AG09309 (cell line): ENCODE data around the gene SNX32.
"Not testable (repeated sequence)": the region's sequence is repeated elsewhere in the genome, so short reads cannot be mapped to it uniquely, and the experiment has no call there.

Experiments
- DNase-seq: peaks from one replicate; pipeline ENCODE4 v3.0.0-alpha.2; 2010; ENCODE audit warnings: low read depth
- H3K4me3 ChIP-seq: 2 replicates; pipeline ENCODE4 v1.5.1; 2011; ENCODE audit warnings: mild to moderate bottlenecking, low read depth, low read length, moderate library complexity; ENCODE audit not compliant: control insufficient read depth
- TF ChIP-seq, protein P1 (sequence below): IDR thresholded peaks from 2 replicates; pipeline ENCODE4 v1.5.1; 2011; ENCODE audit warnings: mild to moderate bottlenecking, low read depth, low read length, inconsistent platforms; ENCODE audit not compliant: insufficient read depth, control insufficient read depth; ENCODE audit errors: missing control alignments

SNX32 gene

DNA sequence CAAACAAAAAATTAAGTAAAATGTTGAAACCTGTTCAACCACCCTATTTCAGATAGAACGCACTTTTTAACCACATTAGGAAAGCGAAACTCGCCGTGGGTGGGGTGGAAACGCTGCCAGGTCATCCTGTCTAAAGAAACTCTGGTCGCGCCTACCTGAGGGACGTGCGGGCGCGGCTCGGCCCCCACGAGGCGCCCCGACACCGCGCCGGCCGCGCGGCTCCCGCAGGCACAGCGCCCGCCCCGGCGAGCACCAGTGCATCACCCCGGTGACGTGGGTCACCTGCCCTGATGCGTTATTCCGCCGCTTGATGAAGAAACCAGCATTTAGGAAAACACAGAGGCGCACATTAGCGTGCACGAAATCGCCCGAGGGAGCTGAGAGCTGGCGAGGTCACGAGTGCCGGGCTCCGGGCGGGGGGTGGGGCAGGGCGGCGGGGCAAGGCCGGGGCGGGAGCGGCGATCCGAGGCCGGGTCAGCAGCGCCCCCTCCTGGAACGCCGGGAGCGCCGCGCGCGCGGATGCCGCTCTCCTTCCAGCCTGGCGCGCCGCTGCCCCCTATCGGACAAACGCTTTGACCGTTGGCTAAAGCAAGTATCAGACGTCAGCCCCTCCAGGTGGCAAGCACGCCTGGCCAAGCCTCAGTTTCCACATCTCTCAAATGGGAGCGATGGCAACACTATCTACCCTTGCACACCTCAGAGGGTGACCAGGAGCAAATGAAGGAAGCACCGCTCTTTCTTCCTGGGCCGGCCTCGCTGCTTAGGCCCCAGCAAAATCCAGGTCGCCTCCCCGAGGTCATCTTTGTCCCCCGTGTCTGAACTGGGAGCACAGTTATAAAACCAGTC lies 15.7 kb upstream of the SNX32 start:
- TF ChIP-seq, protein P1, sequence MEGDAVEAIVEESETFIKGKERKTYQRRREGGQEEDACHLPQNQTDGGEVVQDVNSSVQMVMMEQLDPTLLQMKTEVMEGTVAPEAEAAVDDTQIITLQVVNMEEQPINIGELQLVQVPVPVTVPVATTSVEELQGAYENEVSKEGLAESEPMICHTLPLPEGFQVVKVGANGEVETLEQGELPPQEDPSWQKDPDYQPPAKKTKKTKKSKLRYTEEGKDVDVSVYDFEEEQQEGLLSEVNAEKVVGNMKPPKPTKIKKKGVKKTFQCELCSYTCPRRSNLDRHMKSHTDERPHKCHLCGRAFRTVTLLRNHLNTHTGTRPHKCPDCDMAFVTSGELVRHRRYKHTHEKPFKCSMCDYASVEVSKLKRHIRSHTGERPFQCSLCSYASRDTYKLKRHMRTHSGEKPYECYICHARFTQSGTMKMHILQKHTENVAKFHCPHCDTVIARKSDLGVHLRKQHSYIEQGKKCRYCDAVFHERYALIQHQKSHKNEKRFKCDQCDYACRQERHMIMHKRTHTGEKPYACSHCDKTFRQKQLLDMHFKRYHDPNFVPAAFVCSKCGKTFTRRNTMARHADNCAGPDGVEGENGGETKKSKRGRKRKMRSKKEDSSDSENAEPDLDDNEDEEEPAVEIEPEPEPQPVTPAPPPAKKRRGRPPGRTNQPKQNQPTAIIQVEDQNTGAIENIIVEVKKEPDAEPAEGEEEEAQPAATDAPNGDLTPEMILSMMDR: peak; percentile 95
- peak; percentile 27 for DNase-seq
- peak overlapping the region; percentile 55 for H3K4me3 ChIP-seq

DNA sequence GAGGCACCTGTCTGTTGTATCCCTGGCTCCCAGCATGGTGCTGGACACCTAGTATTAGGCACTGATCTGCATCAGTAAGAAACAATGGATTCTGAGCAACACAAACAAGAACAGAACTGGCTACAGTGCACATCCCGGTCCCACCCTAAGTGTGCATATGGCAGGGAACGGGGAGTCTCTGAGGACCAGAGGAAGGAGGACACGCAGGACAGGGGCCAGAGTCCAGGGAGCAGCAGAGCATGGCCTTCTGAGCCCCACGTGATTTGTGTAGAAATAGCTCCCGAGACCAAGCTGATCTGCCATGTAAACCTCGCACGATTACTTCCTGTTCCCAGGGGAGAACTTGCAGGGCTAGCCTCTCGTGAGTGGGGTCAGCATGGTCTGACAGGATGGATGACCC lies 12.7 kb upstream of the SNX32 start:
- TF ChIP-seq, protein P1: no peak
- no peak overlapping the region for H3K4me3 ChIP-seq
- no peak for DNase-seq

DNA sequence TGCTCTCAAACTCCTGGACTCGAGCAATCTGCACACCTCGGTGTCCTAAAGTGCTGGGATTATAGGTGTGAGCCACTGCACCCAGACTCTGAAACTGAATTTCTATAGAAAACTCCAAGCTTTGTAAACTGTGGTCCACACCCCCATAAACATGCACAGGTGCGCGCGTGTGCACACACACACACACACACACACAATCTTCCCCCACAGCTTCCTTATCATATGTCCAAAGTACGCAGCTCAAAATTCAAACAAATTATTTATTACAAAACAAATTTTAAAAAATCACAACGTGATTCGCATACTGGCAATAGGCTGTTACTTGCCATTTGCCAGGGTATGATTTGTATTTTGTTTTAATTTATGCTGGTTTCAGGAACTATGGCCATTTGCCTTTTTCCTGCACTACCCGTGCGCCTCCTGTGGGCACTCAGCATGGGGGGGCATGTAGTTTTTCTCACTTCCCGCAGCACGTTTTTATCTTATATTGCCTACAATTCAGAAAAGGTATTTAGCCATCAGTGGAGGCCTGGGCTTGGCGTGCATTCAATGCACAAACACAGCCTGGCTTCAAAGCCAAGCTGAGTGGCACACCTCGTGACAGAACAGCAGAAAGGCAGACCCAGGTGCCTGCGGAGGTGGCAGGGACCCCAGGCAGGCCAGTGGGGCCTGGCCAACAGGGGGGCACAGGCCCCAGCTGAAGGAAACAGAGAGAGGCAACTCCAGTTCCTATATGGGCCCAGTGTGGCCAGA lies 10.8 kb upstream of the SNX32 start:
- no peak for DNase-seq
- H3K4me3 ChIP-seq: no peak overlapping the region
- TF ChIP-seq, protein P1: no peak

DNA sequence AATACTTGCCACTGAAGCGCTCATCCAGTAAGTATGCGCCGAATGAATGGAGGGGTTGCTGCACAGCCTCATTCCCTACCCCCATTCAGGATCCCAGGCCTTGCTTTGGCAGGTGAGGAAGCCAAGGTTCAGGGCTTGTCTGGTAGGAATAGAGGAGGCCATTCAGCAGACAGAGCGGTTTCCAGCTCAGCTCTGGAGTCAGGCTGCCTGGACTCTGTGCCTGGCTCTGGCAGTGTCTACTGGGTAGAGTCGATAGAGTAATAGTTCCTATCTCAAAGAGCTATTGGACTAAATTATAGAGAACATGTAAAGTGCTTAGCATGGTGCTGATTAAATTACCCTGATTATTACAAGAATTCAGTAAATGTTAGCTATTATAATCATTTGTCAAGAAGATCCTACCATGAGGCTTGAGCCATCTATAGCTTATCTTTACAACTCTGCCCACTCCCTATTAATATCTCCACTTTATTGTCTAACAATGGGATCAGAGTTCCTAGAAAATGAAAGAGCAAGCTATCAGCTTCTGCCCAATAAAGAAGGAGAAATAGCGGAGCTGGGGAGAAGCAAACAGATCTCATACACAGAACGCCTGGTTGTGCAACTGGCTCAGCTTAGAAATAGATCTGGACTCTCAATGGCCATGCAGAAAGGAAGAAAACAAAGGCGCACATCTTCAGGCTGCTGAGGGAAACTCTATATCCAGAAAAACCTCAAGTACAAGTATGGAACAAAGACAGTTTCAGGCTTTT lies 6.6 kb upstream of the SNX32 start:
- TF ChIP-seq, protein P1: no peak
- DNase-seq: no peak
- H3K4me3 ChIP-seq: no peak overlapping the region

DNA sequence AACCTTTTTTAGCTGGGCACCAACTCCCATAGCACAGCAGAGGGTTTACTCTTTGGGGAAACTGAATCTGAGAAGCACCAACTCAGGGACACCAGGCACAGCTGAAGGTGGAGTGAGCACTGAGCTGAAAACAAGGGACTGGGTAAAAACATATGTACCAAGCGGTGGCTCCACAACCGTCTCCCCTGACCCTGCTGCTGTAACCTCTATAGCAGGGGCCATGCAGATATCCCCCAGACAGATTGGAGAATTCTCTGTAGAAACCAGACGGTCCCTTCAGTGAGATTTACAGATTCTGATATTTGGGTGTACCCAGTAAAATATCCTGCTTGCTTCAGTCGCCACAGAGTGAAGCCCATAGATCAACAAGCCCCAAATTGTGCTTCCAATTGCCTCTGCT lies 4.3 kb upstream of the SNX32 start:
- H3K4me3 ChIP-seq: no peak overlapping the region
- no peak for DNase-seq
- TF ChIP-seq, protein P1: no peak

DNA sequence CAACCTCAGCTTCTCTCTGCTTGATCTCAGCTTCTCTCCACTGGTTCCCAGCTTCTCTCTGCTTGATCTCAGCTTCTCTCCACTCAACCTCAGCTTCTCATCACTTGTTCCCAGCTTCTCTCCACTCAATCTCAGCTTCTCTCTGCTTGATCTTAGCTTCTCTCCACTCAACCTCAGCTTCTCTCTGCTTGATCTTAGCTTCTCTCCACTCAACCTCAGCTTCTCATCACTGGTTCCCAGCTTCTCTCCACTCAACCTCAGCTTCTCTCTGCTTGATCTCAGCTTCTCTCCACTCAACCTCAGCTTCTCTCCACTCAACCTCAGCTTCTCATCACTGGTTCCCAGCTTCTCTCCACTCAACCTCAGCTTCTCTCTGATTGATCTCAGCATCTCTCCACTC lies 1.5 kb upstream of the SNX32 start:
- not testable (repeated sequence) for H3K4me3 ChIP-seq, DNase-seq
